ENCODE data around the gene TRIM44. TPM values are rescaled to one million over a fixed set of nuclear protein-coding genes. Genes with fewer than 3 reads are reported as not detected.
A peak's percentile ranks its signal among the peaks of the same experiment; 100 is the strongest.
"Not testable (repeated sequence)": the region's sequence is repeated elsewhere in the genome, so short reads cannot be mapped to it uniquely, and the experiment has no call there.

Gene TRIM44
- total RNA-seq, 6 experiments from 2014 or later: 13.9 to 37.1 (median 31.9) TPM

- TF ChIP-seq POLR2A (IDR thresholded peaks at IDR 0.05): no peak
- no peak for TF ChIP-seq CTCF (IDR thresholded peaks at IDR 0.05)
- intact Hi-C loops (cut with DNase I): no loop called here
- Histone ChIP-seq H3K9me3 (no peaks in the 10 kb centered on the region), H3K4me1 (peaks cover 0 to 13% (median 0%) of the 10 kb centered on the region in 4 donors), H3K27ac (no peak overlapping the region), H3K36me3 (no peaks in the 10 kb centered on the region), H3K27me3 (no peaks in the 10 kb centered on the region), H3K4me3 (no peak overlapping the region)
- ATAC-seq: peak in 3 of 4 donors; percentile 46 to 78 (median 50)
- DNase-seq: no peak
These were observed 49.3 kb downstream of the TRIM44 start for GRCh38 chr11:35711924-35712323.

- Histone ChIP-seq H3K4me3 (no peak overlapping the region), H3K9me3 (no peaks in the 10 kb centered on the region), H3K4me1 (peaks cover 0 to 13% (median 0%) of the 10 kb centered on the region in 4 donors), H3K27ac (no peak overlapping the region), H3K27me3 (no peaks in the 10 kb centered on the region), H3K36me3 (no peaks in the 10 kb centered on the region)
- no peak for DNase-seq
- WGBS (ENCODE audit: insufficient coverage, low coverage, low lambda C conversion rate, missing lambda C conversion rate): 86% methylated on average over 3 of the region's 3 CpGs
- intact Hi-C loops (cut with DNase I): no loop called here
- no peak for TF ChIP-seq POLR2A (IDR thresholded peaks at IDR 0.05)
- no peak for TF ChIP-seq CTCF (IDR thresholded peaks at IDR 0.05)
- ATAC-seq: no peak
These were observed 50.0 kb downstream of the TRIM44 start for GRCh38 chr11:35712533-35712932.

GRCh38 chr11:35714882-35715627 is 52.5 kb downstream of the TRIM44 start:
- WGBS (ENCODE audit: insufficient coverage, low coverage, low lambda C conversion rate, missing lambda C conversion rate): 93% methylated on average over 2 of the region's 3 CpGs
- intact Hi-C loops (cut with DNase I): no loop called here
- TF ChIP-seq CTCF (IDR thresholded peaks at IDR 0.05): no peak
- DNase-seq: no peak
- Histone ChIP-seq H3K4me1 (peaks cover 0 to 13% (median 0%) of the 10 kb centered on the region in 4 donors), H3K36me3 (no peaks in the 10 kb centered on the region), H3K27ac (no peak overlapping the region), H3K9me3 (no peaks in the 10 kb centered on the region), H3K27me3 (no peaks in the 10 kb centered on the region), H3K4me3 (no peak overlapping the region)
- no peak for ATAC-seq

- peaks cover 0 to 13% (median 0%) of the 10 kb centered on the region in 4 donors for H3K4me1 ChIP-seq
- DNase-seq; H3K27ac ChIP-seq; H3K36me3 ChIP-seq; H3K9me3 ChIP-seq; H3K4me3 ChIP-seq; H3K27me3 ChIP-seq; ATAC-seq; intact Hi-C loops (cut with DNase I): not testable (repeated sequence)
- WGBS (ENCODE audit: insufficient coverage, low coverage, low lambda C conversion rate, missing lambda C conversion rate): 36% methylated on average over 2 of the region's 2 CpGs
These were observed 53.1 kb downstream of the TRIM44 start for GRCh38 chr11:35715677-35716076.

- TF ChIP-seq POLR2A (IDR thresholded peaks at IDR 0.05) (no peak), CTCF (IDR thresholded peaks at IDR 0.05) (peak in 1 of 4 donors; percentile 15)
- Histone ChIP-seq H3K4me3 (no peak overlapping the region), H3K9me3 (no peaks in the 10 kb centered on the region), H3K36me3 (no peaks in the 10 kb centered on the region), H3K4me1 (peaks cover 0 to 4% (median 0%) of the 10 kb centered on the region in 4 donors), H3K27ac (no peak overlapping the region), H3K27me3 (no peaks in the 10 kb centered on the region)
- whole genome bisulfite sequencing (ENCODE audit: insufficient coverage, low coverage, low lambda C conversion rate, missing lambda C conversion rate): 100% methylated on average over 2 of the region's 2 CpGs
- no peak for DNase-seq
- intact Hi-C loops (cut with DNase I): no loop called here
- peak in 1 of 4 donors; percentile 17 for ATAC-seq
These were observed 54.5 kb downstream of the TRIM44 start for GRCh38 chr11:35717043-35717442.

Data from right lobe of liver (tissue), 6 donors.